ENCODE data around the gene MT1E.

DNA sequence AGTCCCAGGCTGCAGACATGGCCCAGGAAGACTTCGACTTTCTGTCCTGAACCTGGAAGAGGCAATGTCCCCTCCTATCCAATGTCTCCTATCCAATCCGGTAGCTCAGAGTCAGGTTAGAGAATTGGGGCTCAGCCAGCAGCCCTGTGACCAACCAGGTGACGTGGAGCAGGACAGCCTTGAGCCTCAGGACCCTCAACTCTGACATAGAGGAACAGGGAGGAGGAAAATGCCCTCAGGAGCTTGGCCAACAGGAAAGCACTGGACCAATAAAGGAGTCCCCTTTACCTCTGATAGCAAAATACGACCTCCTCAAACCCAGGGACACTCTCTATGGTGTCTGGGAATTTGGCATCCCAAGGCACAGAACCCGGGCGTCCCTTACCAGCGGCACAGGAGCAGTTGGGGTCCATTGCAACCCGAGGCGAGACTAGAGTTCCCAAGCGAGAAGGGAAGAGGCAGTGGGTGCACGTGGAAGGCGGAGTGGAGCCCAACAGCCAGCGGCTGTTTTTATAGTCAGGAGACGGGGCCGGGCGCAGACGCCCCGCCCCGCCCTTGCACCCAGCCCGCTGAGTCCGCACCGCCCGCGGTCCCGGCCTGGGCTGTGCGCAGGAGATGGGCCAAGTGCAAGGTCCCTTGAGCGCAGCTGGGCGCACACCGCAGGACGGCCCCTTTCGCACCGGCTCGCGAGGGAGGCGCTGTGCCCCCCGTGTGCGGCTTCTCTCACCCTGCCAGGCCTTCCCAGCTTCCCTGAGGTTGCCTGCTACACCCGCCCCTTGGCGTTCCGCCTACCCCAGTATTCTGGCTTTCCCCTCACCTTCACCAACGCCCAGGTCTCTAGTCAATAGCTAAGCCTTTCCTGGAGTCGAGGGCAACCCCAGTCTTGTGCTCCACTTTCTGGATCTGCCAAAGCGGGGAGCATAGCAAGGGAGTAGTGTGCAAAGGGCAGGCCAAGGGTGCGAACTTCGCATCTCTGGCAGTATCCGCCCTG lies 42.3 kb downstream of the MT1E start, which contains the start of gene MT1G:
- TF ChIP-seq, protein P1, sequence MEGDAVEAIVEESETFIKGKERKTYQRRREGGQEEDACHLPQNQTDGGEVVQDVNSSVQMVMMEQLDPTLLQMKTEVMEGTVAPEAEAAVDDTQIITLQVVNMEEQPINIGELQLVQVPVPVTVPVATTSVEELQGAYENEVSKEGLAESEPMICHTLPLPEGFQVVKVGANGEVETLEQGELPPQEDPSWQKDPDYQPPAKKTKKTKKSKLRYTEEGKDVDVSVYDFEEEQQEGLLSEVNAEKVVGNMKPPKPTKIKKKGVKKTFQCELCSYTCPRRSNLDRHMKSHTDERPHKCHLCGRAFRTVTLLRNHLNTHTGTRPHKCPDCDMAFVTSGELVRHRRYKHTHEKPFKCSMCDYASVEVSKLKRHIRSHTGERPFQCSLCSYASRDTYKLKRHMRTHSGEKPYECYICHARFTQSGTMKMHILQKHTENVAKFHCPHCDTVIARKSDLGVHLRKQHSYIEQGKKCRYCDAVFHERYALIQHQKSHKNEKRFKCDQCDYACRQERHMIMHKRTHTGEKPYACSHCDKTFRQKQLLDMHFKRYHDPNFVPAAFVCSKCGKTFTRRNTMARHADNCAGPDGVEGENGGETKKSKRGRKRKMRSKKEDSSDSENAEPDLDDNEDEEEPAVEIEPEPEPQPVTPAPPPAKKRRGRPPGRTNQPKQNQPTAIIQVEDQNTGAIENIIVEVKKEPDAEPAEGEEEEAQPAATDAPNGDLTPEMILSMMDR (conservative IDR thresholded peaks at IDR 0.05; ENCODE audit: low read depth, low read length): no peak
- TF ChIP-seq EZH2 (IDR thresholded peaks at IDR 0.05; ENCODE audit: low read length, unreplicated experiment): no peak

All from PC-3 (cell line).